Thymus (tissue), 11 donors: Measurements from ENCODE around the gene PARD3. TPM values are rescaled to one million over a fixed set of nuclear protein-coding genes. Genes with fewer than 3 reads are reported as not detected.

Source experiments
- DNase-seq, 9 donors: peaks; one replicate each; pipeline ENCODE4 v3.0.0-alpha.2; 2013; ENCODE audit warnings: low spot score in 9 of 9, low read depth in 6 of 9, missing footprints in 1 of 9
- H3K27ac ChIP-seq, 2 donors: one replicate each; pipeline ENCODE4 v1.5.1; 2013; ENCODE audit warnings: control low read depth in 1 of 2, low read depth in 1 of 2, low read length in 1 of 2, mild to moderate bottlenecking in 1 of 2, moderate library complexity in 1 of 2
- H3K27me3 ChIP-seq, 2 donors: one replicate each; pipeline ENCODE4 v1.5.1; 2013; ENCODE audit warnings: low read length in 1 of 2; ENCODE audit not compliant: control insufficient read depth in 2 of 2, insufficient read depth in 1 of 2
- H3K36me3 ChIP-seq, 2 donors: one replicate each; pipeline ENCODE4 v1.5.1; 2013; ENCODE audit warnings: low read length in 1 of 2, mild to moderate bottlenecking in 1 of 2, moderate library complexity in 1 of 2; ENCODE audit not compliant: control insufficient read depth in 2 of 2, insufficient read depth in 2 of 2
- H3K4me1 ChIP-seq, 2 donors: one replicate each; pipeline ENCODE4 v1.5.1; 2013; ENCODE audit warnings: low read length in 2 of 2; ENCODE audit not compliant: control insufficient read depth in 2 of 2, insufficient read depth in 2 of 2
- H3K4me3 ChIP-seq, 2 donors: one replicate each; pipeline ENCODE4 v1.5.1; 2013; ENCODE audit warnings: low read length in 2 of 2, control low read depth in 1 of 2, mild to moderate bottlenecking in 1 of 2
- H3K9me3 ChIP-seq, 2 donors: one replicate each; pipeline ENCODE4 v1.5.1; 2013; ENCODE audit warnings: low read length in 1 of 2, mild to moderate bottlenecking in 1 of 2; ENCODE audit not compliant: control insufficient read depth in 2 of 2, insufficient read depth in 1 of 2
- WGBS: extraction: QIAGEN DNeasy Blood & Tissue Kit; methylation state at CpG from one replicate; pipeline ENCODE4 v1.1.7; 2013; 5-methylcytosine and 5-hydroxymethylcytosine counted together
- polyA plus RNA-seq: library from polyadenylated mRNA; stranded (reverse); fragments of 200-250 nt; gene quantifications from one replicate; pipeline ENCODE4 v1.2.3, GENCODE V29; 2013
- total RNA-seq: library from RNA; stranded (reverse); fragments of 120-200 nt; gene quantifications from one replicate; pipeline ENCODE4 v1.2.4, GENCODE V29; 2013
- donor health status: healthy.

The PARD3 gene
- total and polyA plus RNA-seq, 2 donors, result 13.3 to 23.5 TPM

DNA sequence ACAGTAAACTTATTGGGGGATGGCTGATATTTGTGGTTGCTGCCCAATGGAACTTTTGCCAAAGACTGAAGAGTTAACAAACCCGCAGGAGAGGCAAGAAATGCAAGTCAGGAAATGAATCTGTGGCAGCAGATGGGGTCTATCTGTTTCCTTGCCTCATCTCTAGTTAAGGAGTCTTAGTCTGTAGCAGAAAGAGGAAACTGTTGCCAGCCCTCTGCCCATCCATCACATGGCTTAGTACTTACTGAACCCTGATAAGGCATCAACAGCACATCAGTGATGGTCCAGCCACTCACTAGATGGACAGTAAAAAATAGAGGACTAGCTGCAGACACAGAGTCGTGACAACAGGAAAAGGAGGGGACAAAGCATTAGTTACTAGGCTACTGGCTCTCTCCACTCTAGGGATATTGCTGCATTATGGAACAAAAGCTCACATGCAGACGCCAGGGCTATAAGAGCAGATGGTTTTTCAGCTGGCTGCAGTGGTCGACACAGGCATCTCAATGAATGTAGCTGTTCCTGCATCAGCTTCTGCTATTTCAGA lies 614.7 kb downstream of the PARD3 start:
- Histone ChIP-seq H3K4me1 (peaks cover 0 to 17% of the 10 kb centered on the region in 2 donors), H3K27ac (no peak overlapping the region), H3K27me3 (no peaks in the 10 kb centered on the region), H3K9me3 (no peaks in the 10 kb centered on the region), H3K36me3 (no peaks in the 10 kb centered on the region), H3K4me3 (no peak overlapping the region)
- DNase-seq, result no peak
- 13% methylated on average over 4 of the region's 4 CpGs for WGBS

DNA sequence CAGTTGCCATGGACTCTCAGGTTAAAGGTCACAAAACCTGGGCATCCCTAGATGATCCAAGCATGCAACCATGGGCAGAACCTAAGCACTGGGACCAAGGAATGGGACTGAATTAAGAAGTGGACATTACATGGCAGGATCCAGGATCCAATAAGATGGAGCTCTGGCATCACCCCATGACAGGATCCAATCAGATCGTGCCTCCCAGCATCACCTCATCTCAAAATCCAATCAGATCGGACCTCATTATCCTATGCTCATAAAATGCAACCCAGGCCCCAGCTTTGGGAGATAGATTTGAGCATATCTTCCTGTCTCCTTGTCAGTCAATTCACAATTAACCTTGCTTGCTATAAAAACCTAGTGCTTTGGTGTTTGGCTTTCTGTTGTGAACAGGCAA lies 616.1 kb downstream of the PARD3 start:
- H3K9me3 ChIP-seq, result no peaks in the 10 kb centered on the region
- no peak for DNase-seq
- H3K36me3 ChIP-seq, result no peaks in the 10 kb centered on the region
- H3K27ac ChIP-seq, result no peak overlapping the region
- H3K4me3 ChIP-seq, result no peak overlapping the region
- 98% methylated on average over 2 of the region's 2 CpGs for WGBS
- peaks cover 0 to 11% of the 10 kb centered on the region in 2 donors for H3K4me1 ChIP-seq
- H3K27me3 ChIP-seq, result no peaks in the 10 kb centered on the region

DNA sequence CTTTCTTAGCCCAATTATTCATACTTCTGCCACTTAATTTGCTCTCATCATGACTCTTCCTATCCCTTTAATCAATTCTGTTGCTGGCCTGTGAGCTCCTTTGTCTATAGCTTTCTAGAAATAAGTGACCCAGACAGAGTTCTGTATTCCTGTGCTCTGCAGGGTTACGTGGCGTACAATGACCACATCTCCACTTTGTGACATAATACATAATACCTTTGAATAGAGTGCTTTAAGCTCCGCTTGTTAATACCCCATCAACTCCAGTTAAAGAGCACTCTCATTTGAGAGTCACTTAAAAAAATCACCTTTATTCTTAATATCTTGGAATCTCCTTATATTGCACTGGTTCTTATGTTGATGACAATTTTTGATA lies 619.0 kb downstream of the PARD3 start:
- Histone ChIP-seq H3K36me3 (no peaks in the 10 kb centered on the region), H3K27me3 (no peaks in the 10 kb centered on the region), H3K9me3 (no peaks in the 10 kb centered on the region), H3K4me3 (no peak overlapping the region), H3K4me1 (peaks cover 0 to 7% of the 10 kb centered on the region in 2 donors), H3K27ac (no peak overlapping the region)
- over 99% methylated on average over 3 of the region's 3 CpGs for WGBS
- no peak for DNase-seq

DNA sequence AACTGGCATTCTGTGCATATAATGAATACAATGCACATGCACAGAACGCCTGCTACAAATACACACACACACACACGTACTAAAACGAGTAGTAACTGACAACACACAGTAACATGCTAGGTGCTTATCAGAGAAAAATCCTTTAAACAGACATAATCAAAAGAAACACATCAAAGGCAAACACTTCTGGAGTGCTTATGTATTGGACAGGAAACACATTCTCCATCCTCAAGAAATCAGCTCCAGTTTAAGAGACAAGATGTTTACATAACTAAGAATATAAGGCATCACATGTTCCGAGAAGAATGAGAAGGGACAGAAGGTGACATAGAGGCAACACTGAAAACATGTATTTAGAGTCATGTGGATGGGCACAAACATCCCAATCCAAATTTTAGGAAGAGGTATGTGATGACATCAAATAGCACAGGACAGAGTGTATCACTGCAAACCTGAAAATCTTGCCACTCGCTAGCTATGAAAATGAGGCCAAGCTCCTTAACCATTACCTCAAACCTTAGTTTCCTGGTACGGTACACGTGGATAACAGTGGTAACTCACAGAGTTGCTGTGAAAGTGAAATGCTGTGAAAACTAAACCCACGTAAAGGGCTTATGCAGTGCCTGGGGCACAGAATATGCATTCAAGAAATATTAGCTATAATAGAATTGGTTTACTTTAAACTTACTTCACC lies 619.6 kb downstream of the PARD3 start:
- no peak overlapping the region for H3K27ac ChIP-seq
- 74% methylated on average over 8 of the region's 8 CpGs for WGBS
- no peaks in the 10 kb centered on the region for H3K9me3 ChIP-seq
- peak in 1 of 9 donors; percentile 33 for DNase-seq
- H3K36me3 ChIP-seq, result no peaks in the 10 kb centered on the region
- peaks cover 0 to 2% of the 10 kb centered on the region in 2 donors for H3K4me1 ChIP-seq
- no peaks in the 10 kb centered on the region for H3K27me3 ChIP-seq
- H3K4me3 ChIP-seq, result no peak overlapping the region

DNA sequence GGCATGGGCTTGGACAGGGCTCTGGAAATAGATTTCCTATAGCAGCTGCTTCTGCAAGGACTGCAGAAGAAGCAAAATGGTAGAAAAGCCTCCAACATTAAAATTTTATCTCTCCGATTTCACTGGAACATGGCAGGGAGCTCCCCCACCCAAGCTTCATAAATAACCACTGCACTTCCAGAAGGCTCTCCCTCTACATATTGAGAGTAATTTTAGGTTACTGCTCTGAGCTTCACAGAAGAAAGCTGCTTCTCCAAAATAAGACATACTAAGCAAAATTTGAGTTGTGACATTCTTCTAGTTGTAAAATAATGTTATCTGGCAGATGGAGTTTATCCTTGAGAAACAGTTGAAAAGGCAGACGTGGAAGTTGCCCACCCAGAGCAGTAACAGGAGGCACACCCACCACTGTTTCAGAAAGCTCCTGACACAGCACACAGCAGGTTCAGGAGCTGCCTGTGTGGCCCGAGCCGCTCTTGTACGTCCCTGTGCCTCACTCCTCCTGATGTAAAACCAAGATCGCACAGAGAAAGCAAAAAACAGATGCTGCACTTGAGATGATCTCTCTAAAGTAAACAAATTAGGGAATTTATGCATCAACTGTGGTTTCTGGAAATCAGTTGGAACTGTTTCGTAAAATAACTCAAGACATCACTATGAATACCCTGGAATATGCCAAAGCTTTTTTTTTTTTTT lies 621.0 kb downstream of the PARD3 start:
- Histone ChIP-seq H3K27me3 (no peaks in the 10 kb centered on the region), H3K9me3 (no peaks in the 10 kb centered on the region), H3K36me3 (no peaks in the 10 kb centered on the region), H3K4me3 (no peak overlapping the region), H3K4me1 (no peaks in the 10 kb centered on the region), H3K27ac (no peak overlapping the region)
- WGBS, result 96% methylated on average over 7 of the region's 7 CpGs
- DNase-seq, result no peak

DNA sequence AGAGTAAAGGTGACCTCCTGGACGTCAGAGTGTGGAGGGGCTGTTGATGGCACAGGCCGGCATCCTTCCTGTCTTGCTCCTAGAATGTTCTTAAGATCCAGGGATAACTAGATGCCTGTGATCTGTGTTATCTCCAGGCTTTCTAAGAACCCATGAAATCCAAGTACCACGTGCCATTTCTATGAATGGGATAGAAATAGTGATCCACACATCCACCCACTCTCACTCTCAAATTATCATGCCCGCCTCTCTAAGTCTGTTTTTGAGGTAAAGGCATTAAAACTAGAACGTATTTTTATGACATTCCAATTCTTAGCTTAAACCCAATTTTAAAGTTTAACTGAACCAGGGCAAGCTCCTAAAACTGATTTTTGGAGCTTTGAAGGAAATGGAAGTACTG lies 622.5 kb downstream of the PARD3 start:
- no peaks in the 10 kb centered on the region for H3K27me3 ChIP-seq
- H3K4me3 ChIP-seq, result no peak overlapping the region
- H3K36me3 ChIP-seq, result no peaks in the 10 kb centered on the region
- WGBS, result 97% methylated on average over 5 of the region's 5 CpGs
- DNase-seq, result no peak
- H3K27ac ChIP-seq, result no peak overlapping the region
- H3K4me1 ChIP-seq, result no peaks in the 10 kb centered on the region
- no peaks in the 10 kb centered on the region for H3K9me3 ChIP-seq

DNA sequence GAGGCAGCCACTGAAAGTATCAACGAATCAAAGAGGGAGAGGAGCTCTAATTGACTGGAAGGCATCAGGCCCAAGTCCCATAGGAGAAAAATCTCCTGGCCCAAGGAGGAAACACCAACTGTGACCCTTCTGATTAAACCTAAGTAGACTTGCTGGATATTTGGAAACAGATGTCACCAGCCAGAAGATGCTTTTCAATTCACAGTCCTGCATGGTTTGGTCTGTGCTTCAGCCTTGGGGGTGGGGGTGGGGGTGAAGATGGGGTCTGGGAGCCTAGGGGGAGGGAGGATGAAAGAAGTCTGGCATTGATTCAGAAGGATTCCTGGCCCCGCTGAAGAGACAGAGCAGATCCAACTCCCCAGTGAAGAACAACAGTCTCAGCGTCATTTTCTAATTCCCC lies 623.7 kb downstream of the PARD3 start:
- no peaks in the 10 kb centered on the region for H3K27me3 ChIP-seq
- H3K36me3 ChIP-seq, result no peaks in the 10 kb centered on the region
- H3K9me3 ChIP-seq, result no peaks in the 10 kb centered on the region
- no peak overlapping the region for H3K4me3 ChIP-seq
- no peaks in the 10 kb centered on the region for H3K4me1 ChIP-seq
- 90% methylated on average over 3 of the region's 3 CpGs for WGBS
- DNase-seq, result no peak
- H3K27ac ChIP-seq, result no peak overlapping the region

DNA sequence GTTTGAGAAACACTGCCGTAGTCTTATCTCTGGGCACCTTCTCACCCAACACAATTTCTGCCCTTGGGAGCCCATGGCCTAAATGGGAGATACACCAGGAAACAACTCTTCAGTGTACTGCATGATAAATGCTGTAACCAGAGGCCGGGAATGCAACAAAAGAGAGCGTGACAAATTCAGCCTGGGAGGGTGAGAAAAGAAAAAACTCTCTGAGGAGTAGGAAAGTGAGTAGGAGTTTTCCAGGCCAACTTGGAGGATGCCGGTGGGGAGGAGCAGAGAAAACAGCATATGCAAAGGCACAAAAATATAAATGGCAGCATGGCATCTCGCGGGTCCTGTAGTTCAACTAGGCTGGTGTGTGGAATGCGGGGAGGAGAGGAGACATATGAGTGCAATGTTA lies 624.5 kb downstream of the PARD3 start:
- Histone ChIP-seq H3K27me3 (no peaks in the 10 kb centered on the region), H3K4me1 (peaks cover 0 to 4% of the 10 kb centered on the region in 2 donors), H3K9me3 (no peaks in the 10 kb centered on the region), H3K36me3 (no peaks in the 10 kb centered on the region), H3K27ac (no peak overlapping the region), H3K4me3 (no peak overlapping the region)
- no peak for DNase-seq
- 93% methylated on average over 7 of the region's 7 CpGs for WGBS

DNA sequence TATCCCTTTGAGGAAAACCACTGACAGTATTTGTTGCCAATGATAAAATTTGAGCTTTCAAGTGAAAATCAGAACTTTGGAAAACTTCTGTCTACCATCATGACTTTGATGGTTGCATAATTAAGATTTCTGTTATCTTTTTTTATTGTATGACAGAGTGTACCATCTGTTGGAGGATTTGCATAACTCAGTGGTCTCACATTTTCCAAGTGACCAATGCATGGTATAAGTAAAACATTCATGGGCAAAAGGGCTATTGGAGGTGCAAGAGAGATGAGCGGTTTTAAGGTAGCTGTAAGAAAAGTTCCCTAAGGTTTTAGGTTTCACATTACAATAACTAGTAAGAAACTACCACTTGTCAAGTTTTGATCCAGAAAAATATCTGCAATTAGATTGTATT lies 625.3 kb downstream of the PARD3 start:
- Histone ChIP-seq H3K27me3 (no peaks in the 10 kb centered on the region), H3K9me3 (no peaks in the 10 kb centered on the region), H3K4me1 (peaks cover 0 to 5% of the 10 kb centered on the region in 2 donors), H3K27ac (no peak overlapping the region), H3K36me3 (no peaks in the 10 kb centered on the region), H3K4me3 (no peak overlapping the region)
- DNase-seq, result no peak
- 100% methylated on average over 1 of the region's 1 CpG for WGBS
